Measurements from ENCODE around the gene METRN. TPM values are rescaled to one million over a fixed set of nuclear protein-coding genes. Genes with fewer than 3 reads are reported as not detected.

Gene METRN
- total RNA-seq, 4 donors from 2014 or later: 51.0 to 109 (median 57.0) TPM

DNA sequence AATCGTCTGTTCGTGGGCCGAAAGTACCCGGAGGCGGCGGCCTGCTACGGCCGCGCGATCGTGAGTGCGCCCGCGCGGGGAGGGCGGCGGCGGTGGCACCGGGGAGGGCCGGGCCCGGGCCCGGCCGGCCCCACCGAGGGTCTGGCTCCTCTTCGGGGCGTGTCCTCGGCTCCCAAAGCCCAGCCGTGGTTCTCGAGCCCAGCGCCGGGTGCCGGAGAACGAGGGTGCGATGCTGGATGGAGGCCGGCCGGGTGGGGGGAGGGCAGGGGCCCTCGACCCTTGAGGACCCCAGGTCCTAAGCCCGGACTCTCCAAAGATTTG lies 34.3 kb upstream of the METRN start:
- Histone ChIP-seq H3K36me3 (peaks cover 12 to 14% of the 10 kb centered on the region in 2 donors), H3K27ac (peak overlapping the region in 2 of 3 donors; percentile 58 to 87), H3K9me3 (no peaks in the 10 kb centered on the region), H3K4me3 (replicated peaks in 1 of 3) (peak overlapping the region; percentile 14 to 74 (median 42)), H3K27me3 (no peaks in the 10 kb centered on the region), H3K4me1 (peaks cover 30 to 52% of the 10 kb centered on the region in 2 donors)
- DNase-seq: no peak
- intact Hi-C loops (cut with DNase I): no loop called here
- TF ChIP-seq CTCF (IDR thresholded peaks at IDR 0.05) (no peak), POLR2A (IDR thresholded peaks at IDR 0.05) (no peak)
- WGBS, 2 donors: 0% methylated on average over 2 to 28 of the region's 38 CpGs

DNA sequence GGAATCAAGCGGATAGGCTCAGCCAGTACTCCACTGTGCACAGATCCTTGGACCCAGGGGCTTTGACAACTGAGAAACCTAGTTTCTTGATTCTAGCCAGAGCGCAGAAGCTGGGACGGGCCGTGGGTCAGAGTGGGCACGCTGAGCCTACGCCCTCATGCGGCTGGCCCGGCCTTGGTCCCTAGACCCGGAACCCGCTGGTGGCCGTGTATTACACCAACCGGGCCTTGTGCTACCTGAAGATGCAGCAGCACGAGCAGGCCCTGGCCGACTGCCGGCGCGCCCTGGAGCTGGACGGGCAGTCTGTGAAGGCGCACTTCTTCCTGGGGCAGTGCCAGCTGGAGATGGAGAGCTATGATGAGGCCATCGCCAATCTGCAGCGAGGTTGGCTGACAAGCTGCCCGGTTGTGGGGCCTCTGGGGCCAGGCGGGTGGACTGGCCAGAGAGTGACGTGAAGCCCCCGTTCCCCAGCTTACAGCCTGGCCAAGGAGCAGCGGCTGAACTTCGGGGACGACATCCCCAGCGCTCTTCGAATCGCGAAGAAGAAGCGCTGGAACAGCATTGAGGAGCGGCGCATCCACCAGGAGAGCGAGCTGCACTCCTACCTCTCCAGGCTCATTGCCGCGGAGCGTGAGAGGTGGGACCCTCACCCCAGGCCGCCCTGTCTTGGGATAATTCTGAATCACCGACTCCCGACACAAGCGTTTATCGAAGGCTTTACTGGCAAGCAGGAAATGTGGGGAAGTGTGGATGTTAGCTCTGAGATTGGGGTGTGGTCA lies 33.8 kb upstream of the METRN start:
- H3K36me3 ChIP-seq: peaks cover 12 to 14% of the 10 kb centered on the region in 2 donors
- H3K9me3 ChIP-seq: no peaks in the 10 kb centered on the region
- H3K27ac ChIP-seq: peak overlapping the region in 2 of 3 donors; percentile 58 to 87
- WGBS, 2 donors: 70 to 78% methylated on average over 17 to 30 of the region's 44 CpGs
- peak; percentile 41 to 44 for DNase-seq
- TF ChIP-seq CTCF (IDR thresholded peaks at IDR 0.05) (no peak), POLR2A (IDR thresholded peaks at IDR 0.05) (no peak)
- peaks cover 30 to 49% of the 10 kb centered on the region in 2 donors for H3K4me1 ChIP-seq
- no peaks in the 10 kb centered on the region for H3K27me3 ChIP-seq
- peak overlapping the region; percentile 14 to 74 (median 42) for H3K4me3 ChIP-seq (replicated peaks in 1 of 3)
- intact Hi-C loops (cut with DNase I): no loop called here

- Histone ChIP-seq H3K27ac (no peak overlapping the region), H3K9me3 (no peaks in the 10 kb centered on the region), H3K4me3 (replicated peaks in 1 of 3) (no peak overlapping the region), H3K27me3 (no peaks in the 10 kb centered on the region), H3K36me3 (peaks cover 18 to 19% of the 10 kb centered on the region in 2 donors), H3K4me1 (peaks cover 30 to 49% of the 10 kb centered on the region in 2 donors)
- WGBS, 2 donors: 79 to 89% methylated on average over 20 to 21 of the region's 28 CpGs
- intact Hi-C loops (cut with DNase I): no loop called here
- DNase-seq: no peak
- no peak for TF ChIP-seq CTCF (IDR thresholded peaks at IDR 0.05)
- TF ChIP-seq POLR2A (IDR thresholded peaks at IDR 0.05): no peak
These were observed 33.0 kb upstream of the METRN start for GRCh38 chr16:681746-682427.

DNA sequence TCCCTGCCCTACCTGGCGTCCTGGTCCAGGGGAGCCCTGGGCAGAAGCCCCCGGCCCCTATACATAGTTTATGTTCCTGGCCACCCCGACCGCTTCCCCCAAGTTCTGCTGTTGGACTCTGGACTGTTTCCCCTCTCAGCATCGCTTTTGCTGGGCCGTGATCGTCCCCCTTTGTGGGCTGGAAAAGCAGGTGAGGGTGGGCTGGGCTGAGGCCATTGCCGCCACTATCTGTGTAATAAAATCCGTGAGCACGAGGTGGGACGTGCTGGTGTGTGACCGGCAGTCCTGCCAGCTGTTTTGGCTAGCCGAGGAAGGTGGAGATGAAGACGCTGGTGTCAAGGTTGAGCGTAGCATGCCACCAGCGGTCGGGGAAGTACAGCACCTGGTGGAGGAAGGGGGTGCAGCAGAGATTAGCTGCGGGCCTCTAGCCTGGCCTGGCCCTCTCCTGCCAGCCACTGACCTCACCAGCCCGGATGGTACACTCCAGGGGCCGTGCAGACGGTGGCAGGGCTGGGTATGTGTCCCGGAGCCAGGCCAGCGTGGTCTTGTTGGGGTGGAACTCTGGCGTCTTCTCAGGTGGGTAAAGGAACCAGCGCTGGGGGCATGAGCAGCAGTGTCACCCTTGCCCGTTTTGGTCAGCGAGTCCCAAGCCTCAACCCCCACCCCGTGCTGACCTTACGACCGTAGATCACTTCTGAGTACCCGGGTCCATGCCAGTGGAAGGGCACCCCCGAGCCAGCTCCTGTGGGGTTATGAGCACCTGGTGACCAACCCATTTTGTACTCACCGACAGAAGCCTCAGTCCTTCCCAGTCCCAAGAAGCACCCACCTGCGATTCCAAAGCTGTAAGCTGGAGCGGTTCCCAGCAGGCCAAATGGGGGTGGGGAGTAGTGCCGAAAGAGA lies 32.2 kb upstream of the METRN start:
- no peak for DNase-seq
- H3K36me3 ChIP-seq: peaks cover 18 to 20% of the 10 kb centered on the region in 2 donors
- H3K27me3 ChIP-seq: no peaks in the 10 kb centered on the region
- TF ChIP-seq POLR2A (IDR thresholded peaks at IDR 0.05) (no peak), CTCF (IDR thresholded peaks at IDR 0.05) (no peak)
- intact Hi-C loops (cut with DNase I): no loop called here
- no peak overlapping the region for H3K27ac ChIP-seq
- WGBS, 2 donors: 89 to 95% methylated on average over 21 to 34 of the region's 36 CpGs
- no peak overlapping the region for H3K4me3 ChIP-seq (replicated peaks in 1 of 3)
- H3K4me1 ChIP-seq: peaks cover 30 to 49% of the 10 kb centered on the region in 2 donors
- H3K9me3 ChIP-seq: no peaks in the 10 kb centered on the region
